Peyer's patch (tissue), 4 donors: ENCODE results near the gene TMEM234. TPM values are rescaled to one million over a fixed set of nuclear protein-coding genes. Genes with fewer than 3 reads are reported as not detected.

Experiments
- DNase-seq, 3 donors: peaks; one replicate each; pipeline ENCODE4 v3.0.0-alpha.2; 2017 to 2019
- H3K27ac ChIP-seq, 4 donors: fragments of 200-600 bp; sonication (generic); one replicate each; pipeline ENCODE4 v1.5.1; 2016 to 2019
- H3K27me3 ChIP-seq, 2 donors: fragments of 200-600 bp; sonication (generic); one replicate each; pipeline ENCODE4 v1.5.1; 2019
- H3K36me3 ChIP-seq, 3 donors: fragments of 200-600 bp; sonication (generic); one replicate each; pipeline ENCODE4 v1.5.1; 2016 to 2019
- H3K4me1 ChIP-seq, 4 donors: fragments of 200-600 bp; sonication (generic); one replicate each; pipeline ENCODE4 v1.5.1; 2016 to 2019
- H3K4me3 ChIP-seq, 4 donors: fragments of 200-600 bp; sonication (generic); 1 replicate in 3 of 4; 2 replicates in 1 of 4; pipeline ENCODE4 v1.5.1; 2016 to 2019; ENCODE audit warnings: mild to moderate bottlenecking in 1 of 4
- H3K9me3 ChIP-seq, 4 donors: fragments of 200-600 bp; sonication (generic); one replicate each; pipeline ENCODE4 v1.5.1; 2016 to 2019; ENCODE audit warnings: mild to moderate bottlenecking in 1 of 4
- POLR2A ChIP-seq, 2 donors: fragments of 450-650 bp; IDR thresholded peaks; one replicate each; pipeline ENCODE4 v1.5.1; 2017; ENCODE audit warnings: antibody characterized with exemption in 2 of 2, mild to moderate bottlenecking in 2 of 2, moderate library complexity in 2 of 2
- total RNA-seq, 4 donors: library from RNA; depleted of rRNA; stranded (reverse); fragments of >200 nt; gene quantifications; one replicate each; pipeline ENCODE4 v1.1.0, GENCODE V29; 2016
- TF ChIP-seq, protein P1 (sequence below), 6 experiments: fragments of 450-650 bp in 4 of 6; fragments of 200-600 bp in 2 of 6; sonication (generic) in 1 of 6; IDR thresholded peaks; one replicate each; pipeline ENCODE4 v1.5.1; 2017 to 2019; ENCODE audit warnings: antibody characterized with exemption in 6 of 6, mild to moderate bottlenecking in 3 of 6, moderate library complexity in 1 of 6

Gene TMEM234
- total RNA-seq, 4 donors from 2014 or later = 15.9 to 47.0 (median 25.4) TPM

GRCh38 chr1:32187850-32188249 lies 34.3 kb downstream of the TMEM234 start:
- Histone ChIP-seq H3K4me3 (no peak overlapping the region), H3K27ac (no peak overlapping the region), H3K36me3 (peaks cover 0 to 89% (median 4%) of the 10 kb centered on the region in 3 donors), H3K9me3 (no peaks in the 10 kb centered on the region), H3K27me3 (no peaks in the 10 kb centered on the region), H3K4me1 (peaks cover 0 to 14% (median 0%) of the 10 kb centered on the region in 4 donors)
- DNase-seq = no peak
- no peak for TF ChIP-seq POLR2A (IDR thresholded peaks at IDR 0.05)
- TF ChIP-seq, protein P1, sequence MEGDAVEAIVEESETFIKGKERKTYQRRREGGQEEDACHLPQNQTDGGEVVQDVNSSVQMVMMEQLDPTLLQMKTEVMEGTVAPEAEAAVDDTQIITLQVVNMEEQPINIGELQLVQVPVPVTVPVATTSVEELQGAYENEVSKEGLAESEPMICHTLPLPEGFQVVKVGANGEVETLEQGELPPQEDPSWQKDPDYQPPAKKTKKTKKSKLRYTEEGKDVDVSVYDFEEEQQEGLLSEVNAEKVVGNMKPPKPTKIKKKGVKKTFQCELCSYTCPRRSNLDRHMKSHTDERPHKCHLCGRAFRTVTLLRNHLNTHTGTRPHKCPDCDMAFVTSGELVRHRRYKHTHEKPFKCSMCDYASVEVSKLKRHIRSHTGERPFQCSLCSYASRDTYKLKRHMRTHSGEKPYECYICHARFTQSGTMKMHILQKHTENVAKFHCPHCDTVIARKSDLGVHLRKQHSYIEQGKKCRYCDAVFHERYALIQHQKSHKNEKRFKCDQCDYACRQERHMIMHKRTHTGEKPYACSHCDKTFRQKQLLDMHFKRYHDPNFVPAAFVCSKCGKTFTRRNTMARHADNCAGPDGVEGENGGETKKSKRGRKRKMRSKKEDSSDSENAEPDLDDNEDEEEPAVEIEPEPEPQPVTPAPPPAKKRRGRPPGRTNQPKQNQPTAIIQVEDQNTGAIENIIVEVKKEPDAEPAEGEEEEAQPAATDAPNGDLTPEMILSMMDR (IDR thresholded peaks at IDR 0.05) = no peak

GRCh38 chr1:32186491-32186890 lies 35.7 kb downstream of the TMEM234 start:
- Histone ChIP-seq H3K27me3 (no peaks in the 10 kb centered on the region), H3K36me3 (peaks cover 0 to 78% (median 4%) of the 10 kb centered on the region in 3 donors), H3K27ac (no peak overlapping the region), H3K9me3 (no peaks in the 10 kb centered on the region), H3K4me1 (peaks cover 0 to 27% (median 2%) of the 10 kb centered on the region in 4 donors), H3K4me3 (no peak overlapping the region)
- TF ChIP-seq, protein P1 (IDR thresholded peaks at IDR 0.05) = no peak
- no peak for TF ChIP-seq POLR2A (IDR thresholded peaks at IDR 0.05)
- DNase-seq = no peak

DNA sequence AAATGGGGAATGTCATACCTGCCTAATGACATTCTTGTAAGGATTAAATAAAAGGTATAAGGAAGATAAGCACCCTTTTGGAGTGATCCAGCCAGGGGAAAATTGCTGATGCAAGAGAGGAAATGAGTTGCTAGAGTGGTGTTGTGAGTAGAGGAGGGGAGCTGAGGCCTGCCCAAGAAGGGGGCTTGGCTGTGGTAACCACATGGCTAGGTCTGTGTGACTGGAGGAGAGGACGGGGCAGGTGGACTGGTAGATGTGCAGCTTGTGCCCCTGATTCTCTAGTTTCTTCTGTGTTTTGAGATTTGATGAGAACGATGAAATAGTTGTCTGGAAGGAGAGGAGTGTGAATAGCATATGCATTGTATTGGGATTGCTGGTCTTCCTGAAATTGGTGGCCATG lies 36.1 kb downstream of the TMEM234 start:
- no peaks in the 10 kb centered on the region for H3K27me3 ChIP-seq
- H3K27ac ChIP-seq = no peak overlapping the region
- TF ChIP-seq, protein P1 (IDR thresholded peaks at IDR 0.05) = no peak
- TF ChIP-seq POLR2A (IDR thresholded peaks at IDR 0.05) = no peak
- H3K4me3 ChIP-seq = no peak overlapping the region
- no peak for DNase-seq
- H3K9me3 ChIP-seq = no peaks in the 10 kb centered on the region
- peaks cover 0 to 74% (median 4%) of the 10 kb centered on the region in 3 donors for H3K36me3 ChIP-seq
- peaks cover 4 to 31% (median 6%) of the 10 kb centered on the region in 4 donors for H3K4me1 ChIP-seq

GRCh38 chr1:32184650-32185049 lies 37.5 kb downstream of the TMEM234 start:
- H3K4me3 ChIP-seq = no peak overlapping the region
- TF ChIP-seq POLR2A (IDR thresholded peaks at IDR 0.05) = no peak
- TF ChIP-seq, protein P1 (IDR thresholded peaks at IDR 0.05) = no peak
- DNase-seq = no peak
- peaks cover 0 to 60% (median 0%) of the 10 kb centered on the region in 3 donors for H3K36me3 ChIP-seq
- no peaks in the 10 kb centered on the region for H3K9me3 ChIP-seq
- no peak overlapping the region for H3K27ac ChIP-seq
- H3K27me3 ChIP-seq = no peaks in the 10 kb centered on the region
- peaks cover 6 to 37% (median 8%) of the 10 kb centered on the region in 4 donors for H3K4me1 ChIP-seq

DNA sequence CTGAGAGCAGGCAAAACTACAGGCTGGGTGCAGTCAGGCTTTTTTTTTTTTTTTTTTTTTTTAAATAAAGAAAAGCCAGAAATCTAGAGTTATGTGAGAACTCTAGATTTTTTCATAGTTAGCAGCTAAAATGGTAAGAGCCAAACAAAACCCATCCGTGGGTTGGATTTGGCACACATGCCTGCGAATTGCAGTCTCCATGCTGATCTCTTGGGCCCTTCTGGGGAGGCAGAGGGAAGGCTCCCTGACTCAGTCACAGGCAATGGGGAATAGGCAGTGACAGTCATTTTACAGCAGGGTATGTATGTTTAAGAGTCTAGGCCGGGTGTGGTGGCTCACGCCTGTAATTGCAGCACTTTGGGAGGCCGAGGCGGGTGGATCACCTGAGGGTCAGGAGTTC lies 40.1 kb downstream of the TMEM234 start:
- no peak overlapping the region for H3K27ac ChIP-seq
- TF ChIP-seq, protein P1 (IDR thresholded peaks at IDR 0.05) = no peak
- TF ChIP-seq POLR2A (IDR thresholded peaks at IDR 0.05) = no peak
- no peak for DNase-seq
- peaks cover 6 to 41% (median 12%) of the 10 kb centered on the region in 4 donors for H3K4me1 ChIP-seq
- H3K9me3 ChIP-seq = no peaks in the 10 kb centered on the region
- no peaks in the 10 kb centered on the region for H3K27me3 ChIP-seq
- H3K4me3 ChIP-seq = no peak overlapping the region
- H3K36me3 ChIP-seq = peaks cover 0 to 35% (median 0%) of the 10 kb centered on the region in 3 donors

DNA sequence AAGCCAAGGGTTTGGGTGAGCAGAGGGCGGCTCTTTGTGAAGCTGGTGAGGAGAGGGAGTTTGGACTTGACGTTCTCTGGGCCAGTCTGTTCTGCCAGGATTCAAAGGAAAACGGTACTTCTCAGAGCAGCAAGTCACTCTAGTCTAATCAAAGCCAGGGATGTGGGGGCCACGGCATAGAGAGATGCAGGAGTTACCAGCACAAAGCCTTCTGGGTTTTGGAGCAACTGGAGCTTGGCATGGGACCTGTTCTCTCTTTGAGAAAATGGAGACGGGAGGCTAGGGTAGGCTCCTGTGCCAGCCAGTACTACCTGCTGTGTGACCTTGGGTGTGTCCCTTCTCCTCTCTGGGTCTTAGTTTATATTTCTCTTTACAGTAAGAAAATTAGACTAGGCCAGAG lies 40.6 kb downstream of the TMEM234 start:
- Histone ChIP-seq H3K4me1 (peaks cover 6 to 41% (median 12%) of the 10 kb centered on the region in 4 donors), H3K4me3 (peak overlapping the region in 1 of 4 donors; percentile 78), H3K27me3 (no peaks in the 10 kb centered on the region), H3K27ac (peak overlapping the region in 2 of 4 donors; percentile 3 to 7), H3K36me3 (peaks cover 0 to 30% (median 0%) of the 10 kb centered on the region in 3 donors), H3K9me3 (no peaks in the 10 kb centered on the region)
- TF ChIP-seq, protein P1 (IDR thresholded peaks at IDR 0.05) = no peak
- TF ChIP-seq POLR2A (IDR thresholded peaks at IDR 0.05) = no peak
- no peak for DNase-seq
